HCT116 (cell line): Measurements from ENCODE around the gene GFI1B. TPM values are rescaled to one million over a fixed set of nuclear protein-coding genes. Genes with fewer than 3 reads are reported as not detected.

Source experiments
- ATAC-seq: fragments of 200-7000 bp; cut with Tn5 transposase; 2 replicates; pipeline ENCODE4 v1.9.1; 2020; ENCODE audit warnings: mild to moderate bottlenecking, moderate library complexity
- BruUV-seq: library from RNA; stranded (reverse); fragments of 400-500 nt; replicated peaks from 2 replicates; lab custom pipeline; 2021; lab: Mats Ljungman, UMichigan
- CTCF ChIA-PET: fragments of 300-600 bp; sonication (Branson Sonifier 250); formaldehyde crosslinking; loops from one replicate; lab custom pipeline; 2021; ENCODE audit warnings: antibody characterized with exemption; lab: Charles Lee
- POLR2A ChIA-PET: fragments of 300-600, 350-600 bp; sonication (Branson Sonifier 250); formaldehyde crosslinking; loops from one replicate; lab custom pipeline; 2021; ENCODE audit warnings: antibody characterized with exemption; lab: Charles Lee
- RAD21 ChIA-PET, 2 experiments: fragments of 300-600 bp; sonication (Branson Sonifier 250); formaldehyde crosslinking; loops; one replicate each; lab custom pipeline; 2023; ENCODE audit warnings: low total read pairs in 2 of 2; ENCODE audit not compliant: uncharacterized antibody in 2 of 2, unreplicated experiment in 2 of 2, low non-redundant PET in 1 of 2; lab: Charles Lee
- DNase-seq: peaks from one replicate; pipeline ENCODE4 v3.0.0-alpha.2; 2010; ENCODE audit warnings: low read depth, low spot score
- H2AFZ ChIP-seq: fragments of 200-600 bp; shearing (Covaris generic), sonication (generic); 2 replicates; pipeline ENCODE4 v1.6.1; 2017; ENCODE audit warnings: low read depth, mixed run types, mixed read lengths, antibody characterized with exemption, low read length; ENCODE audit not compliant: poor library complexity, severe bottlenecking
- H3K27ac ChIP-seq: 2 replicates; pipeline ENCODE4 v1.5.1; 2012; ENCODE audit warnings: low read depth, low read length
- H3K27me3 ChIP-seq: fragments of 200-600 bp; sonication (generic); 2 replicates; pipeline ENCODE4 v1.6.1; 2016; ENCODE audit warnings: mixed run types, low read length, mixed read lengths; ENCODE audit not compliant: insufficient read depth
- H3K36me3 ChIP-seq, 2 experiments: fragments of 200-500 bp in 1 of 2; fragments of 200-600 bp in 1 of 2; sonication (Bioruptor generic) in 1 of 2; sonication (generic) in 1 of 2; 2 replicates each; pipeline versions ENCODE4 v1.5.1 to v1.6.1; 2014 to 2016; ENCODE audit warnings: low read length in 2 of 2, inconsistent platforms in 1 of 2, mixed read lengths in 1 of 2, mixed run types in 1 of 2; ENCODE audit not compliant: insufficient read depth in 2 of 2, control insufficient read depth in 1 of 2
- H3K4me1 ChIP-seq, 2 experiments: fragments of 200-600 bp in 1 of 2; sonication (generic) in 1 of 2; 2 replicates each; pipeline versions ENCODE4 v1.5.1 to v1.6.1; 2012 to 2017; ENCODE audit warnings: low read length in 2 of 2, inconsistent platforms in 1 of 2, mild to moderate bottlenecking in 1 of 2, mixed read lengths in 1 of 2, mixed run types in 1 of 2, moderate library complexity in 1 of 2; ENCODE audit not compliant: insufficient read depth in 2 of 2, control insufficient read depth in 1 of 2
- H3K4me2 ChIP-seq: fragments of 200-600 bp; sonication (generic); 2 replicates; pipeline ENCODE4 v1.6.1; 2017; ENCODE audit warnings: mixed run types, low read length, mixed read lengths
- H3K4me3 ChIP-seq, 2 experiments: fragments of 200-600 bp in 1 of 2; sonication (generic) in 1 of 2; replicated peaks in 1 of 2; 2 replicates each; pipeline ENCODE4 v1.5.1; 2011 to 2016; ENCODE audit warnings: low read length in 2 of 2, control low read depth in 1 of 2, low read depth in 1 of 2, mild to moderate bottlenecking in 1 of 2, mixed read lengths in 1 of 2, mixed run types in 1 of 2
- H3K79me2 ChIP-seq: fragments of 200-600 bp; sonication (generic); 2 replicates; pipeline ENCODE4 v1.6.1; 2017; ENCODE audit warnings: mild to moderate bottlenecking, mixed run types, low read length, moderate library complexity, mixed read lengths; ENCODE audit not compliant: insufficient read depth
- H3K9ac ChIP-seq: fragments of 200-600 bp; sonication (generic); 2 replicates; pipeline ENCODE4 v1.6.1; 2016; ENCODE audit warnings: low read length, mixed read lengths
- H3K9me2 ChIP-seq: fragments of 200-600 bp; sonication (generic), shearing (Covaris generic); 2 replicates; pipeline ENCODE4 v1.6.1; 2017; ENCODE audit warnings: mixed run types, mild to moderate bottlenecking, moderate library complexity; ENCODE audit not compliant: insufficient read depth
- H3K9me3 ChIP-seq, 2 experiments: fragments of 200-500 bp in 1 of 2; fragments of 200-600 bp in 1 of 2; sonication (Bioruptor generic) in 1 of 2; sonication (generic) in 1 of 2; 2 replicates each; pipeline ENCODE4 v1.6.1; 2014 to 2017; ENCODE audit warnings: low read length in 2 of 2, mixed read lengths in 2 of 2, inconsistent platforms in 1 of 2, low read depth in 1 of 2, mild to moderate bottlenecking in 1 of 2, mixed run types in 1 of 2, moderate library complexity in 1 of 2; ENCODE audit not compliant: control insufficient read depth in 1 of 2, insufficient read depth in 1 of 2
- H4K20me1 ChIP-seq: fragments of 200-600 bp; sonication (generic), shearing (Covaris generic); 2 replicates; pipeline ENCODE4 v1.6.1; 2017; ENCODE audit warnings: mixed run types, mild to moderate bottlenecking, moderate library complexity; ENCODE audit not compliant: insufficient read depth
- EGR1 ChIP-seq: IDR thresholded peaks from 2 replicates; pipeline ENCODE4 v1.6.1; 2012; ENCODE audit warnings: low read depth
- ELF1 ChIP-seq: IDR thresholded peaks from 2 replicates; pipeline ENCODE4 v1.6.1; 2012; ENCODE audit warnings: low read depth, borderline replicate concordance
- EZH2 ChIP-seq: fragments of 200-600 bp; sonication (generic); IDR thresholded peaks from 2 replicates; pipeline ENCODE4 v1.6.1; 2017; ENCODE audit warnings: antibody characterized with exemption, mixed run types
- MAX ChIP-seq: IDR thresholded peaks from 2 replicates; pipeline ENCODE4 v1.6.1; 2012
- POLR2AphosphoS5 ChIP-seq: IDR thresholded peaks from 2 replicates; pipeline ENCODE4 v1.6.1; 2011; ENCODE audit warnings: mild to moderate bottlenecking, low read depth, low read length, moderate library complexity
- SIN3A ChIP-seq: IDR thresholded peaks from 2 replicates; pipeline ENCODE4 v1.6.1; 2012; ENCODE audit warnings: low read depth
- intact Hi-C: fragments of 100-400 bp; cut with micrococcal nuclease; formaldehyde crosslinking; loops from 2 replicates; pipeline ENCODE4 v1.10.0; 2022
- total RNA-seq: library from RNA; stranded (reverse); gene quantifications from one replicate; pipeline ENCODE4 v1.2.1, GENCODE V29; 2021; ENCODE audit not compliant: unreplicated experiment

GFI1B gene
- total RNA-seq, 1 experiment from 2014 or later: 0.20 TPM

DNA sequence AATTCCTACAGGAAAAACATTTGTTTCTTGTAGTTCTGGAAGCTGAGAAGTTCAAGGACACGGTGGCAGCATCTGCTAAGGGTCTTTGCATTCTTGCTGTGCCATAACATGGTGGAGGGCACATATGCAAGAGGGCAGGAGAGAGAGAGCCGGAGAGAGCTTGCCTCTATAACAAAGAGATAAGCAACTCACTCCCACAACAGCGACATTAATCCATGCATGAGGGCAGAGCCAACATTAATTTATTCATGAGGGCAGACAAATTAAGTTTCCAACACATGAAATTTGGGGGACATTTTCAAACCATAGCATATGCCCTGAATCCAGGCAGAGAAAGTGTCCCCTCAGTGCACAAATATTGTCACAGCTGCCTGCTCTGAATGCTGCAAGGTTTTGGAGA is 47.9 kb downstream of the GFI1B start:
- Histone ChIP-seq H3K79me2 (peaks cover 10% of the 10 kb centered on the region), H3K9me2 (no peaks in the 10 kb centered on the region), H3K27me3 (no peaks in the 10 kb centered on the region), H2AFZ (no peak overlapping the region), H3K9me3 (no peaks in the 10 kb centered on the region), H3K4me1 (peaks cover 0 to 9% of the 10 kb centered on the region in 2 experiments; a peak in 2 of 4 replicates), H3K4me2 (no peak overlapping the region), H3K4me3 (no peak overlapping the region), H3K9ac (no peak overlapping the region), H3K36me3 (no peaks in the 10 kb centered on the region), H3K27ac (no peak overlapping the region), H4K20me1 (no peaks in the 10 kb centered on the region)
- ATAC-seq (no peak), DNase-seq (no peak)
- ChIA-PET CTCF (no interaction called here), RAD21 (no interaction called here), POLR2A (no interaction called here)
- intact Hi-C loops: no loop called here
- no peak for TF ChIP-seq POLR2AphosphoS5
- no peak for TF ChIP-seq MAX
- no peak for TF ChIP-seq EGR1
- no peak for TF ChIP-seq ELF1
- no TSS peak for BruUV-seq

DNA sequence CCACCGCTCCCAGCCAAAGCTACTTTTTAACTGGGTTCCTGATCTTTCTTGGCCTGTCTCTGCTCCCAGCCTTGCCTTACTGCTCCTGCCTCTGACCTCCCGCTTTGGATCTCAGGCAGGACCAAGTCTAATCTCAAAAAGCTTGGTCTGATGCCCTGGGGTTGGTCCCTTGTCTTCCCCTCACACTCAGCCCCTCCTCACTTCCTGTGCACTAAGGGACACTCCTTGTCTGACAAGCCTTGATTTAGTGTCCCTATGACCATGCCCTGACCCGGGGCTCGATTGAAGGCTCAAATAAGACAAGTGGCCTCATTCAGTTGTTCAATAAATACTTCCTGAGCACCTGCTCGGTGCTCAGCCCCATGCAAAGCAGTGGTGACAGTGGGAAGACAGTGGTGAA is 48.6 kb downstream of the GFI1B start:
- no peak overlapping the region for H3K4me2 ChIP-seq
- H4K20me1 ChIP-seq: no peaks in the 10 kb centered on the region
- H2AFZ ChIP-seq: no peak overlapping the region
- no peak for ATAC-seq
- no peak for TF ChIP-seq EZH2
- no peak for TF ChIP-seq SIN3A
- H3K4me3 ChIP-seq: no peak overlapping the region
- H3K9me3 ChIP-seq: no peaks in the 10 kb centered on the region
- no TSS peak for BruUV-seq
- peaks cover 0 to 2% of the 10 kb centered on the region in 2 experiments; a peak in 1 of 4 replicates for H3K36me3 ChIP-seq
- no peaks in the 10 kb centered on the region for H3K27me3 ChIP-seq
- intact Hi-C loops: no loop called here
- no peak overlapping the region for H3K27ac ChIP-seq
- DNase-seq: no peak
- POLR2A ChIA-PET: no interaction called here
- peaks cover 18% of the 10 kb centered on the region for H3K79me2 ChIP-seq
- CTCF ChIA-PET: no interaction called here
- no peaks in the 10 kb centered on the region for H3K9me2 ChIP-seq
- H3K9ac ChIP-seq: no peak overlapping the region
- H3K4me1 ChIP-seq: peaks cover 3 to 15% of the 10 kb centered on the region in 2 experiments; a peak in 3 of 4 replicates
- RAD21 ChIA-PET: no interaction called here
